Astrocyte of the cerebellum (primary cell): ENCODE measurements around the gene EHD1.

Experiments used
- DNase-seq: peaks from one replicate; pipeline ENCODE4 v3.0.0-alpha.2; 2011; ENCODE audit warnings: low read depth
- H3K4me3 ChIP-seq: 2 replicates; pipeline ENCODE4 v1.5.1; 2011; ENCODE audit warnings: mild to moderate bottlenecking, low read depth, low read length, moderate library complexity
- CTCF ChIP-seq: IDR thresholded peaks from 2 replicates; pipeline ENCODE4 v1.5.1; 2012; ENCODE audit warnings: low read length, low read depth, moderate library complexity, mild to moderate bottlenecking; ENCODE audit errors: missing control alignments
- in situ Hi-C: cut with HindIII; loops from 2 replicates; pipeline ENCODE4 v1.10.0; 2017; ENCODE audit warnings: low sequenced_read_pairs

EHD1 gene

GRCh38 chr11:64861227-64861975, 17.0 kb downstream of the EHD1 start:
- in situ Hi-C loops = loop anchor here (25.0 kb wide), 1 partner anchor 99 kb away; the partner anchor contains the start of gene PYGM
- no peak overlapping the region for H3K4me3 ChIP-seq
- TF ChIP-seq CTCF = no peak
- DNase-seq = no peak

- H3K4me3 ChIP-seq = no peak overlapping the region
- in situ Hi-C loops = loop anchor here (25.0 kb wide), 1 partner anchor 97 kb away; the partner anchor contains the start of gene PYGM
- no peak for TF ChIP-seq CTCF
- no peak for DNase-seq
These were observed 18.6 kb downstream of the EHD1 start for GRCh38 chr11:64859542-64860414.

- no peak for TF ChIP-seq CTCF
- no peak overlapping the region for H3K4me3 ChIP-seq
- no peak for DNase-seq
- in situ Hi-C loops = loop anchor here (25.0 kb wide), 1 partner anchor 96 kb away; the partner anchor contains the start of gene PYGM
These were observed 19.8 kb downstream of the EHD1 start for GRCh38 chr11:64858467-64859263.

- in situ Hi-C loops = loop anchor here (25.0 kb wide), 1 partner anchor 95 kb away; the partner anchor contains the start of gene PYGM
- DNase-seq = no peak
- TF ChIP-seq CTCF = no peak
- no peak overlapping the region for H3K4me3 ChIP-seq
These were observed 20.9 kb downstream of the EHD1 start for GRCh38 chr11:64857485-64857884.

- no peak for TF ChIP-seq CTCF
- no peak for DNase-seq
- no peak overlapping the region for H3K4me3 ChIP-seq
- in situ Hi-C loops = loop anchor here (25.0 kb wide), 1 partner anchor 94 kb away; the partner anchor contains the start of gene PYGM
These were observed 21.8 kb downstream of the EHD1 start for GRCh38 chr11:64856382-64857227.
